H9 (cell line): ENCODE data around the gene TBL1Y. TPM values are rescaled to one million over a fixed set of nuclear protein-coding genes. Genes with fewer than 3 reads are reported as not detected.

Experiments used
- DNase-seq: peaks from one replicate; pipeline ENCODE4 v3.0.0-alpha.2; 2017
- H2AFZ ChIP-seq: one replicate; pipeline ENCODE4 v1.6.1; 2013; ENCODE audit warnings: mild to moderate bottlenecking, low read length, control low read depth, moderate library complexity
- H2AK5ac ChIP-seq: 2 replicates; pipeline ENCODE4 v1.6.1; 2013; ENCODE audit warnings: low read length, control low read depth, mixed read lengths; ENCODE audit not compliant: insufficient read length
- H2BK120ac ChIP-seq: one replicate; pipeline ENCODE4 v1.6.1; 2013; ENCODE audit warnings: low read depth, mild to moderate bottlenecking, low read length, control low read depth, inconsistent platforms; ENCODE audit not compliant: poor library complexity, severe bottlenecking
- H2BK12ac ChIP-seq: 2 replicates; pipeline ENCODE4 v1.6.1; 2013; ENCODE audit warnings: low read length, control low read depth, mixed read lengths, low read depth; ENCODE audit not compliant: insufficient read length
- H2BK15ac ChIP-seq: 2 replicates; pipeline ENCODE4 v1.6.1; 2013; ENCODE audit warnings: low read depth, low read length, control low read depth
- H2BK20ac ChIP-seq: one replicate; pipeline ENCODE4 v1.6.1; 2013; ENCODE audit warnings: low read depth, mild to moderate bottlenecking, low read length, control low read depth, inconsistent platforms; ENCODE audit not compliant: poor library complexity, severe bottlenecking
- H2BK5ac ChIP-seq: 2 replicates; pipeline ENCODE4 v1.6.1; 2013; ENCODE audit warnings: low read length, control low read depth, mixed read lengths; ENCODE audit not compliant: insufficient read length
- H3K14ac ChIP-seq: 2 replicates; pipeline ENCODE4 v1.6.1; 2013; ENCODE audit warnings: low read length, control low read depth; ENCODE audit not compliant: insufficient read depth
- H3K18ac ChIP-seq: 2 replicates; pipeline ENCODE4 v1.6.1; 2013; ENCODE audit warnings: low read depth, mild to moderate bottlenecking, mixed read lengths, low read length, control low read depth; ENCODE audit not compliant: insufficient read length
- H3K23ac ChIP-seq: 2 replicates; pipeline ENCODE4 v1.6.1; 2013; ENCODE audit warnings: low read length, control low read depth, mixed read lengths, low read depth; ENCODE audit not compliant: insufficient read length
- H3K23me2 ChIP-seq: 2 replicates; pipeline ENCODE4 v1.6.1; 2013; ENCODE audit warnings: low read depth, mild to moderate bottlenecking, mixed read lengths, low read length, control low read depth; ENCODE audit not compliant: insufficient read length, poor library complexity, severe bottlenecking
- H3K27ac ChIP-seq: 2 replicates; pipeline ENCODE4 v1.5.1; 2013; ENCODE audit warnings: low read length, control low read depth, mixed read lengths, low read depth; ENCODE audit not compliant: insufficient read length
- H3K27me3 ChIP-seq: 2 replicates; pipeline ENCODE4 v1.6.1; 2013; ENCODE audit warnings: low read length, control low read depth, inconsistent platforms; ENCODE audit not compliant: insufficient read depth
- H3K4ac ChIP-seq: 2 replicates; pipeline ENCODE4 v1.6.1; 2013; ENCODE audit warnings: low read depth, mild to moderate bottlenecking, control low read depth, inconsistent platforms, low read length, moderate library complexity
- H3K4me1 ChIP-seq: 2 replicates; pipeline ENCODE4 v1.6.1; 2013; ENCODE audit warnings: low read length, control low read depth, inconsistent platforms; ENCODE audit not compliant: insufficient read depth
- H3K4me2 ChIP-seq: 2 replicates; pipeline ENCODE4 v1.6.1; 2013; ENCODE audit warnings: low read length, control low read depth, mixed read lengths; ENCODE audit not compliant: insufficient read length, insufficient read depth
- H3K56ac ChIP-seq: 2 replicates; pipeline ENCODE4 v1.6.1; 2013; ENCODE audit warnings: low read depth, mild to moderate bottlenecking, mixed read lengths, low read length, control low read depth; ENCODE audit not compliant: insufficient read length
- H3K79me1 ChIP-seq: 2 replicates; pipeline ENCODE4 v1.6.1; 2013; ENCODE audit warnings: low read depth, mild to moderate bottlenecking, moderate library complexity, low read length, control low read depth, inconsistent platforms; ENCODE audit not compliant: insufficient read depth, poor library complexity, severe bottlenecking
- H3K79me2 ChIP-seq: 2 replicates; pipeline ENCODE4 v1.6.1; 2013; ENCODE audit warnings: low read length, control low read depth, inconsistent platforms; ENCODE audit not compliant: insufficient read depth
- H3K9ac ChIP-seq: 2 replicates; pipeline ENCODE4 v1.6.1; 2013; ENCODE audit warnings: low read length, control low read depth, mixed read lengths; ENCODE audit not compliant: insufficient read length; ENCODE audit errors: extremely low read depth
- H3K9me3 ChIP-seq: one replicate; pipeline ENCODE4 v1.6.1; 2013; ENCODE audit warnings: low read depth, low read length, inconsistent platforms; ENCODE audit not compliant: control insufficient read depth
- H3T11ph ChIP-seq: one replicate; pipeline ENCODE4 v1.6.1; 2013; ENCODE audit warnings: mild to moderate bottlenecking, low read length, control low read depth, inconsistent platforms
- H4K20me1 ChIP-seq: one replicate; pipeline ENCODE4 v1.6.1; 2013; ENCODE audit not compliant: control insufficient read depth, insufficient read length, insufficient read depth
- H4K5ac ChIP-seq: 2 replicates; pipeline ENCODE4 v1.6.1; 2013; ENCODE audit warnings: low read depth, mild to moderate bottlenecking, mixed read lengths, low read length, control low read depth; ENCODE audit not compliant: insufficient read length
- H4K8ac ChIP-seq: replicated peaks from 2 replicates; pipeline ENCODE4 v1.6.1; 2013; ENCODE audit warnings: low read length, control low read depth, mixed read lengths, low read depth; ENCODE audit not compliant: insufficient read length
- H4K91ac ChIP-seq: 2 replicates; pipeline ENCODE4 v1.6.1; 2013; ENCODE audit warnings: low read depth, mild to moderate bottlenecking, moderate library complexity, mixed read lengths, low read length, control low read depth; ENCODE audit not compliant: insufficient read length
- H3K27ac Mint-ChIP-seq, 3 experiments: 2 replicates in 2 of 3; 3 replicates in 1 of 3; pipeline ENCODE4 v1.8.0; 2020 to 2021; ENCODE audit warnings: mixed read lengths in 3 of 3, mild to moderate bottlenecking in 1 of 3, moderate library complexity in 1 of 3
- H3K27me3 Mint-ChIP-seq: 2 replicates; pipeline ENCODE4 v1.8.0; 2021; ENCODE audit warnings: low read depth, mild to moderate bottlenecking, moderate library complexity, mixed read lengths
- H3K36me3 Mint-ChIP-seq, 3 experiments: 2 replicates in 2 of 3; 3 replicates in 1 of 3; pipeline ENCODE4 v1.8.0; 2020 to 2021; ENCODE audit warnings: low read depth in 3 of 3, mixed read lengths in 3 of 3; ENCODE audit not compliant: insufficient read depth in 1 of 3
- H3K4me1 Mint-ChIP-seq, 2 experiments: 2 replicates each; pipeline ENCODE4 v1.8.0; 2020; ENCODE audit warnings: mixed read lengths in 2 of 2
- H3K4me3 Mint-ChIP-seq, 2 experiments: 2 replicates in 1 of 2; 3 replicates in 1 of 2; pipeline ENCODE4 v1.8.0; 2020 to 2021; ENCODE audit warnings: mild to moderate bottlenecking in 2 of 2, mixed read lengths in 2 of 2, moderate library complexity in 1 of 2
- H3K9me3 Mint-ChIP-seq, 2 experiments: 2 replicates in 1 of 2; 3 replicates in 1 of 2; pipeline ENCODE4 v1.8.0; 2020; ENCODE audit warnings: mild to moderate bottlenecking in 2 of 2, mixed read lengths in 2 of 2, moderate library complexity in 1 of 2
- WGBS: extraction: QIAGEN DNeasy Blood & Tissue Kit; methylation state at CpG from one replicate; pipeline ENCODE4 v1.1.7; 2013; ENCODE audit warnings: missing lambda C conversion rate, low lambda C conversion rate, mixed read lengths; ENCODE audit not compliant: insufficient read length; ENCODE audit errors: extremely low coverage; 5-methylcytosine and 5-hydroxymethylcytosine counted together
- total RNA-seq: library from RNA; stranded (reverse); gene quantifications from 2 replicates; pipeline ENCODE4 v1.2.1, GENCODE V29; 2021
- TF ChIP-seq, protein P1 (sequence below): fragments of 200-600 bp; sonication (generic); conservative IDR thresholded peaks from 3 replicates; pipeline ENCODE4 v1.8.0; 2021; ENCODE audit warnings: antibody characterized with exemption, mild to moderate bottlenecking

The TBL1Y gene
- total RNA-seq, 1 experiment from 2014 or later: not detected

DNA sequence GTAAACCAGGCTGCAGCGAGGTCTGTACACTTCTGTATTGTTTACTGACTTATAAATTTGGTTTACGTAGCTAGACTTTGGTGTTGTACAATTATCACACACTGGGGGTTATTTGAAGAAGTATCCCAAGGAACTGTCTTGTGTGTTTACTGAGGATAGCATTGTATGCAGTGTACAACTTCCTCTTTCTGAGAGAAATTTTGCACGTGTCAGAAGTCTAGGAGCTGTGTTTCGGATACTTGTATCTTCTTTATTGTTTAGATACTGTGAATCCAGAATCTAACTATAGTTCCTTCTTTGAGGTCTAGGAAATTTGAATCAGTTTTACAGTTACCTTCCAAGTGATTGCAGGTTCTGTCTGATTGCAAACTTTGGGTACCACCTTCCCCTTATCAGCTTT, 64.5 kb downstream of the TBL1Y start:
- no peak overlapping the region for H3K18ac ChIP-seq
- H4K20me1 ChIP-seq: no peaks in the 10 kb centered on the region
- H2BK5ac ChIP-seq: no peak overlapping the region
- no peak overlapping the region for H3K27ac ChIP-seq
- H3T11ph ChIP-seq: no peak overlapping the region
- no peak overlapping the region for H3K4me2 ChIP-seq
- no peak overlapping the region for H2BK120ac ChIP-seq
- no peak overlapping the region for H4K91ac ChIP-seq
- H2AK5ac ChIP-seq: no peak overlapping the region
- no peaks in the 10 kb centered on the region for H3K79me2 ChIP-seq
- no peak overlapping the region for H3K9ac ChIP-seq
- H2BK12ac ChIP-seq: no peak overlapping the region
- no peaks in the 10 kb centered on the region for H3K4me1 Mint-ChIP-seq
- no peaks in the 10 kb centered on the region for H3K27me3 Mint-ChIP-seq
- H3K23me2 ChIP-seq: no peaks in the 10 kb centered on the region
- no peak overlapping the region for H4K8ac ChIP-seq
- H2BK15ac ChIP-seq: no peak overlapping the region
- H3K56ac ChIP-seq: no peak overlapping the region
- no peaks in the 10 kb centered on the region for H3K4me1 ChIP-seq
- no peak overlapping the region for H2BK20ac ChIP-seq
- H3K9me3 ChIP-seq: no peaks in the 10 kb centered on the region
- no peaks in the 10 kb centered on the region for H3K79me1 ChIP-seq
- no peak overlapping the region for H4K5ac ChIP-seq
- no peak overlapping the region for H3K4me3 Mint-ChIP-seq
- no peak overlapping the region for H3K23ac ChIP-seq
- H3K9me3 Mint-ChIP-seq: no peaks in the 10 kb centered on the region
- no peaks in the 10 kb centered on the region for H3K36me3 Mint-ChIP-seq
- DNase-seq: no peak
- no peak overlapping the region for H3K27ac Mint-ChIP-seq
- TF ChIP-seq, protein P1, sequence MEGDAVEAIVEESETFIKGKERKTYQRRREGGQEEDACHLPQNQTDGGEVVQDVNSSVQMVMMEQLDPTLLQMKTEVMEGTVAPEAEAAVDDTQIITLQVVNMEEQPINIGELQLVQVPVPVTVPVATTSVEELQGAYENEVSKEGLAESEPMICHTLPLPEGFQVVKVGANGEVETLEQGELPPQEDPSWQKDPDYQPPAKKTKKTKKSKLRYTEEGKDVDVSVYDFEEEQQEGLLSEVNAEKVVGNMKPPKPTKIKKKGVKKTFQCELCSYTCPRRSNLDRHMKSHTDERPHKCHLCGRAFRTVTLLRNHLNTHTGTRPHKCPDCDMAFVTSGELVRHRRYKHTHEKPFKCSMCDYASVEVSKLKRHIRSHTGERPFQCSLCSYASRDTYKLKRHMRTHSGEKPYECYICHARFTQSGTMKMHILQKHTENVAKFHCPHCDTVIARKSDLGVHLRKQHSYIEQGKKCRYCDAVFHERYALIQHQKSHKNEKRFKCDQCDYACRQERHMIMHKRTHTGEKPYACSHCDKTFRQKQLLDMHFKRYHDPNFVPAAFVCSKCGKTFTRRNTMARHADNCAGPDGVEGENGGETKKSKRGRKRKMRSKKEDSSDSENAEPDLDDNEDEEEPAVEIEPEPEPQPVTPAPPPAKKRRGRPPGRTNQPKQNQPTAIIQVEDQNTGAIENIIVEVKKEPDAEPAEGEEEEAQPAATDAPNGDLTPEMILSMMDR: no peak
- H3K4ac ChIP-seq: no peak overlapping the region
- H3K27me3 ChIP-seq: no peaks in the 10 kb centered on the region
- H2AFZ ChIP-seq: no peak overlapping the region
- WGBS: no CpG with 5 or more reads among the region's 4 CpGs
- H3K14ac ChIP-seq: no peak overlapping the region
